NCI-H460 (cell line): ENCODE measurements around the gene PCNA. TPM values are rescaled to one million over a fixed set of nuclear protein-coding genes. Genes with fewer than 3 reads are reported as not detected.

Source experiments
- DNase-seq: peaks from one replicate; pipeline ENCODE4 v3.0.0-alpha.2; 2016; ENCODE audit warnings: low read depth; ENCODE audit errors: extremely low read depth
- polyA plus RNA-seq: library from polyadenylated mRNA; depleted of rRNA; stranded (reverse); fragments of >200 nt; gene quantifications from 2 replicates; pipeline ENCODE4 v1.2.3, GENCODE V29; 2014; cell fraction: nucleus; rRNA removed
- total RNA-seq: library from RNA; depleted of rRNA; stranded (reverse); fragments of >200 nt; shearing (Covaris generic); gene quantifications from 2 replicates; pipeline ENCODE4 v1.2.3, GENCODE V29; 2014; rRNA removed

Gene PCNA
- total RNA-seq = 145 and 157 TPM in 2 replicates
- 280 and 293 TPM in 2 replicates for polyA plus RNA-seq

- DNase-seq = peak; percentile 97
These were observed at the start of gene PCNA for GRCh38 chr20:5119435-5120184. Gene PCNA, minus strand, starts transcription at chr20:5119958. Its CDS starts 160 bp downstream, at chr20:5119798.

GRCh38 chr20:5168651-5169396 is 49.1 kb upstream of the PCNA start:
- DNase-seq = no peak

DNA sequence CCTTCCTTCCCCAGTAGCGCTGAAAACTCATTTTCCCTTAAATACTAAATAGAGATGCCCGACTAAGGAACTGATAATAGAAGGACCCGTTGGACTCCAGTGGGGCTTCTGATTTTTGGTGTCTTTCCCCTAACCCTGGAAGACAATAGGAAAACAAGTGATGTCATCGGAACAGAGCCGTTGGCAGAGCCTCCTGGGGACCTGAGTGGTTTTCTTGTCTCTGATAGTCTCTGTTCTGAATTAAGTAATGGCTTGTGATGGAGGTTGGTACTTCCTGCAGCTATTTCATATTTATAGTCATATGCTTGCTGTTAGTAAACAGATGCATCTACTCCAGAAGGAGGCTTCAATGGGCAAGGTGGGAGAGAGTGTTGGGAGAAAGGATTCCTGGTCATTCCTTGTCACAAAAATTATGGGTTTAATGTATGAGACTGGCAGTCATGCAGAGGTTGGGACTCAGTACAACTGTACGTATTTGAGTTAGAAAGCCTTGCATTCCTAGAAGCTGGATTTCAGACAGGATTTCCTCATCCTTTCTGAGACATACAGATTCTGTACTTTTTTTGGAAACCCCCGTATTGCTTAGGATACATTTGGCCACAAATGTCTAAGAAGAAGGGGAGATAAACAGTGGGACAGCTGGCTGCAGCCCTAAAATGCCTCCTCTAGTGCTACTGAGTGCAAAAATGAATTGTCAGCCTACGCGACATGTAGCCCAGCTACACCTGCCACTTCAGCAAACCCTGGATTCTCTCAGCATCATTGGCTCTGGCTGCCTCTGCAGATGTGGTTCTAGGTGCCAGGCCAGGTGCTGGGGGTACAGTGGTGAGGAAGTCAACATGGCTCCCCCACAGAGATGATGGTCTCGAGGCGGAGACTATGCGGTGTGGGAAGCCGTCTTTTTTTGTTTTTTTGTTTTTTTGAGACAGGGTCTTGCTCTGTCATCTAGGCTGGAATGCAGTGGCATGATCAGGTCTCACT is 45.2 kb upstream of the PCNA start:
- DNase-seq = no peak

GRCh38 chr20:5161536-5162164 is 41.9 kb upstream of the PCNA start:
- no peak for DNase-seq

DNA sequence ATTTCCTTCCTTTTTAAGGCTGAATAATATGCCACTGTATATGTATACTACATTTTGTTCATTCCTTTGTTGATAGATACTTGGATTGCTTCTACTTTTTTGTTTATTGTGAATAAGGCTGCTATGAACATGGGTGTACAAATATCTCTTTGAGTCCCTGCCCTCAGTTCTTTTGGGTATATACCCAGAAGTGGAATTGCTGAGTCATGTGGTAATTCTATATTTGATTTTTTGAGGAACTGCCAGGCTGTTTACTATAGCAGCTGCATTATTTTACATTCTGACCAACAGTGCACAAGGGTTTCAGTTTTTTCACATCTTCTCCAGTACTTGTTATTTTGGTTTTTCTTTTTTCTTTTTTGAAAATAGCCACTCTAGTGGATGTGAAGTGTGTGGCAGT is 41.1 kb upstream of the PCNA start:
- DNase-seq = no peak

- DNase-seq = no peak
These were observed 40.2 kb upstream of the PCNA start for GRCh38 chr20:5159928-5160327.

DNA sequence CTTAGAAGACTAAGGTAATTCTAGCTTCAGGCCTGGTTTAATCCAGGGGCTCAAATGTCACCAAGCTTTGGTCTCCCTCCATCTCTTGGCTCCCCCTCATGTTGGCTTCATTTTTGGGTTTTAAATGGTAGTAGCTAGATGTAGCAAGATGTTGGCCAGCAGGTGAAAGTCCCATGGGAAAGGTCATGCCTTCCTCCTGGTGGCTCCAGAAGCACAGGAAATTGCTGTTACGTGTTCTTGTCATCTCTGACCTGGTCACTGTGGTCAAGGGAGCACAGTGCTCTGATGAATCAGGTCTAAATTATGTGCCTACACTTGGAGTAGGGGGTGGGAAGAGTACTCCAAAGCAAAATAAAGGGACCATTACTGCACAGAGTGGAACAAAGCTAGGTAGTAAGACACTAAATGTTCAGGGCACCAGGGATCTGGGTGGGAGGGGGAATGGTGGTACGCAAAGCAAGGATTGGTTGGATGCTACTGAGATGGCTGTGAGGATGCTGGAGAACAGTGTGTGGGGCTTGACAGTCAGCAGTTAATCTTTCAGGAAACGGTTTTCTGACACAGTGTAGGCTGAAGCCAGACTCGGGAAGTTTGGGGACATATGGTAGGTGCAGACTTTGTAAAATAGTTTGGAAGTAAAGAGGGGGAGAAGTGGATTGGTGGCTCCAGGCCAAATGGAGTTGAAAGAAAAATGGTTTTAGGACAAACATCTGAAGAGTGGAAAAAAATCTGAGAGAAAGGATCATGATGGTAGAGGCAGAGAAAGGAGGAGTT is 37.1 kb upstream of the PCNA start:
- DNase-seq = no peak

DNA sequence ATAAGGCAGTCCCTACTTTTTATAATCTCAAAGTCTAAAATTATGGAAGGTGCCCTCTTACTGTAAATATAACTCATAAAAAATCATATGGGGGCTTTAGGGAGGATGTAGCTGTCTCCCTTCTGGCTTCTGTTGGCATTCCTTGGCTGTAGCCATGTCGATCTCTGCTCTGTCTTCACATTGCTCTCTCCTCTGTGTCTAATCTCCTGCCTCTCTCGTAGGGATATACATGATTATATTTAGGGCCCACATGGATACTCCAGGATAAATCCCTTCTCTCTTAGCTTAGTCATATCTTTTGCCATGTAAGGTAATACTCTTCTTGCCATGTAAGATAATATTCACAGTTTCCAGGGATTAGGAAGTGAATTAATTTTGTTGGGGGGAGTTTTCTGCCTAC is 35.6 kb upstream of the PCNA start:
- DNase-seq = no peak

GRCh38 chr20:5154543-5154925 is 34.8 kb upstream of the PCNA start:
- DNase-seq = no peak

GRCh38 chr20:5153612-5154542 is 34.1 kb upstream of the PCNA start:
- no peak for DNase-seq

DNA sequence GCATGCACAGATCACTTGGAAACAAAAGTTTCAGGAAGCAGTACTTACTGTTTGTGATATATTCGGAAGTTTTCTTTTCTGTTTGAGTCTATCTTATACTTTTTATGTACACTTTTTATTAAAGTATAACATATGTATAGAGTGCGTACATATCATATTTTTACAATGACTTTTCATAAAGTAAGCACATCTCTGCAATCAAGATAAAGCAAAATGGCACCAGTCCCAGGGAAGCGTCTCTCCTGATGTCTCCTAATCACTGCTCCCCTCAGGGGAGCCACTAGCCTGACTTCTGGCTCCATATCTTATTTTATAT is 33.4 kb upstream of the PCNA start:
- DNase-seq = no peak

DNA sequence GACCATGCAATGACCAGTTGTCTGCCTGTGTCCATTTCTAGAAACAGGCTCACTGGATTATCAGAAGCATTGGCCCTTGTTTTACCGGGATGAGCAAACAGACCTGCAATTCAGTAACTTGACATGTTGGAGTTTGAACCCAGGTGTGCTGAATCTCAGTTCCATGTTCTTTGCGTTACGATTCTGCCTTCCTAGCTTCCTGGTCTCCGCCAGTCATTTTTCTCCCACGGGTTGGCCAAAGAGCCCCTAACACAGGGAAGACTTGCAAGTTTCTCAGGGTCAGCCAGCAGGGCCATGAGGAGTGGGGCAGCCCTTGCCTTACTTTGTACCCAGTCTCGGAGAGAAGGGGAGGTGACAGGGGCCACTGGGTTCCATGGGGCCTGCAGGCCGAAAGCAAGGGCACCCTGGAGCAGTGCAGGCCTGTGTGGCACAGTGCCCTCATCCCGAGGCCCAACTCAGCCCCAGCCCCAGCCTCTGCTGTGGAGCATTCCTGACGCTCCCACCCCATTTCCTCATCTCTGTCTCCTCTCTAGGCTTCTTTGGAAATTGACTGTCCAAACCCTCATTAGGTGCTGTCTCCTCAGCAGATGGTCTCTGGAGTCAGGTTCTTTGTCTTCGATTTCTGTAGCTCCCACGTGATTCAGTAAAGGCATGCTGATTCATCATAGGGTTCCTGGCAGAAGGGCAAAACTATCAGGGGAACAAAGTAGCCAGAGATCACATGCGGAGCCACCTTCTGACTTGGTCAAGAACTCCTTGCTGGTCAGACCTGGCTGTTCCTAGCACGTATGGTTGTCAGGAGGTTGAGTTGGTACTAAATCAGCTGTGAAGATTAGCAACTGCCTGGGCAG is 30.7 kb upstream of the PCNA start:
- DNase-seq = no peak

DNA sequence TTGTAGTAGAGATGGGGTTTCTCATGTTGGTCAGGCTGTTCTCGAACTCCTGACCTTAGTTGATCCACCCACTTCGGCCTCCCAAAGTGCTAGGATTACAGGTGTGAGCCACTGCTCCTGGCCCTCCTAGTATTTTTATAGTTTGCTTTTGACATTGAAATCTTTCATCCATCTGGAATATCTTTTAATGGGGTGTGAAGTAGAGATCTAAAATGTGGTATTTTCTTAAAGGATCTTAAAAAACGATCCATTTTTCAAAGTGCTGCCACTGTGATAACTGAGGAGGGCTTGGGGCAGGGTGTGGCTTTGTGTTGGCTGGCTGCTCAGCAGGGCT is 30.1 kb upstream of the PCNA start:
- no peak for DNase-seq

- no peak for DNase-seq
These were observed 28.8 kb upstream of the PCNA start for GRCh38 chr20:5148581-5148980.

- DNase-seq = no peak
These were observed 27.3 kb upstream of the PCNA start for GRCh38 chr20:5146871-5147592.

DNA sequence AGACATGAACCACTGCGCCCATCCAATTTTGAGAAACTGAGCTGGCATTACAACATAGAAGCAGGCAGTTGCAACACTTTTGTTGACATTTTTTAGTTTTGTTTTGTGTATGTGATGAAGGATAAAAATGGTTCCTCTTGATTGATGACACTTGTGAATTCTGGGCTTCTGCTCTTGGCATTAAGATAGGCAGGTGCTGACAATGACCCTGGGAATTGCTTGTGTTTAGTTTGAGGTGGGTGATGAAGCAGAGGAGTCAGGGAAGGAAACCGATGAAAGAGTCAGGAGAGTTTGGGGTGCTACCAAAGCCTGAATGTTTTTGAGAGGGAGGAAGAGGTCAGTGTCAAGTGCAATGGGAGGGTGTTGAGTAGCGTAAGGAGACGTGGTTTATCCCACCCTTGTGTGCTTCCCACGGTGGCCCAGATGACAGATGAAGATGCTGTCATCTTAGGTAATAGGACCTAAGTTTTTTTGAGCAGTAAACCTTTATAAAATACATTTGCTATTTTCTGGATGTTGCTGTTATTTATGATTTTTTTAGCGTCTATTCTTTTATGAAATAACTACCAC is 26.4 kb upstream of the PCNA start:
- no peak for DNase-seq
